ENCODE measurements around the gene FUT9.

Gene FUT9

DNA sequence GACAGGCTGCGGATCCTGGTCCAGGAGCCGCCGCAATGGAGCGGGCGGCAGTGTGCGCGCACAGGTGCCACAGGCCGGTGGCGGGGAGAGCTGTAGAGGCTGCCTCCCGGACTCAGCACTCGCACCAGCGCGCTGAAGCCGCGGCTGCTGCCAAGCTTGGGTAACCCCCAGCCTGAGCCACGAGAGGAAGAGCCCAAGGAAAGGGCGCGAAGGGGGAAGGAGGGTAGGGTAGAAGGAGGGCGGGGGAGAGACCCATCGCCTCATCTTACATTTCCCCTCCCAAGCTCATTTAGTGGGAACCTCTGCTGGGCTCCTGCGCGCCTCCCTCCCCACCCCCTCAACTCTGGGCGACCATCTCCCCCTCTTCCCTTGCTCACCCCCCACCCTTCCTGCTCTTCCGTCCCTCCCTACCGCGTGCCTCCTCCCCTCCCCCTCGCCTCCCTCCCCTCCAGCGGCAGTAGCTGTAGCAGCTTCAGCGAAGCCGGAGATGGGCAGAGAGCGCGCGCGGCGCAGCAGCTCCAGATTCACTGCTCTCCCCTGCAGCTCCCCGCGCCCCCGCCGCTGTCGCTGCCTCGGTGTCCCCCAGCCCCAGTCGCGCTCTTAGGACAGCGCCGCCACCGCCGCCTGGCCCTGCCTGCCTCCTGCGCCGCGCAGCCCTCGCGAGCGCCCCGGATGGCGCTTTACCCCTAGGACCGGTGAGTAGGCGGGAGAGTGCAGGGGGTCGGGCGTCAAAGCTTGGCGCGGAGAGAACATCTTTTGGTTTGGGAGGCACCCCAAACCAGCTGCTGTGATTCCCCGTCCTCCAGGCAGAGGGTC is at the start of gene FUT9:
Gene FUT9 (plus strand): TSS at position 457 of the 816 bp plus-strand sequence. CDS start 187,182 bp downstream, outside the sequence.
- no peak for DNase-seq (ENCODE audit: low read depth)

DNA sequence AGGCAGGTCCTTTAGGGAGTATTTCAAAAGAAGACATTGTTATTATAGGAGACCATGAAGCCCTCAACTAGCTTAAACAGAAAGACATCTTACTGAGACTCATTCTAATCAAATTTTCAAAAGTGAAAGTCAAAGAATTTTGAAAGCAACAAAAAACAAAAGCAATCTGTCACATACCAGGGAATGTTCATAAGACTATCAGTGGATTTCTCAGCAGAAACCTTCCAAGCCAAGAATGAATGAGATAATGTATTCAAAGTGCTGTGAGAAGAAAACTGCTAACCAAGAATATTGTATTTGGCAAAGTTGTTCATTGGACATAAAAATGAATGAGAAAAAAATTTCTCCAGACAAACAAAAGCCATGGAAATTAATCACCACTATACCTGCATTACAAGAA is 48.2 kb upstream of the FUT9 start:
- DNase-seq (ENCODE audit: low read depth) = no peak

DNA sequence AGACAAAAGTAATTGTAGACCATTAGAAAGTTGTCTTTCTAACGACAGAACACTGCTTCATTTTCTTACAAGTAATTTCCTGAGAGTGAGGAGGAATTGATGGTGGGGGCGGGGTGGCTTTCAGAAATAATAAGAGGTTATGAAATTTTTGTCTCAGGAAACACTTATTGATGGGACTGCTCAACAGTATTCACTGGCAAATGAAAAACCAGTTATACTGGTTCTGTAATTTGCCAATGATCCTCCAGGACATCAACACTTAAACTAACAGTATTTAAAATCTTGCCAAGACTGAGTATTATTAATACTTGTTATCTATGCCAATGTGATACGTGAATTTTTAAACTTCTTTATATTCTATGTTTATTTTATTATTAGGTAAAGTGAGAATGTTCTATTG is 41.8 kb upstream of the FUT9 start:
- no peak for DNase-seq (ENCODE audit: low read depth)

DNA sequence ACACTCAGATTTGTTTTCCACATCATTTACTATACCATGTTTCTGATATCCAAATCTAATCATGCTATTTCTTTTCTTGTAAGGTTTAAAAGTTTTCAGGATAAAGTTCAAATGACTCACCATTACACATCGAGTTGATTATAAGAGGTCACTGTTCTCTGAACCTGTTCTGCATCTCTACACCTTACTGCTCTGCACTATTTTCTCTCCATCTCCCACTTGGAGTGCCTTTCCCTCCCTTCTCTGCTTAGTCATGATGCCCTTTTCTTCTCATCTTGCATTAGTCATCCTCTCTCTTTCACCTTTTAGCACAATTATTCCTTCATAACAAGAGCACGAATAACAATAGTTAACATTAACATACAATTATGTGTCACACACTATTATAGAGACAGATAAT is 37.5 kb upstream of the FUT9 start:
- no peak for DNase-seq (ENCODE audit: low read depth)

DNA sequence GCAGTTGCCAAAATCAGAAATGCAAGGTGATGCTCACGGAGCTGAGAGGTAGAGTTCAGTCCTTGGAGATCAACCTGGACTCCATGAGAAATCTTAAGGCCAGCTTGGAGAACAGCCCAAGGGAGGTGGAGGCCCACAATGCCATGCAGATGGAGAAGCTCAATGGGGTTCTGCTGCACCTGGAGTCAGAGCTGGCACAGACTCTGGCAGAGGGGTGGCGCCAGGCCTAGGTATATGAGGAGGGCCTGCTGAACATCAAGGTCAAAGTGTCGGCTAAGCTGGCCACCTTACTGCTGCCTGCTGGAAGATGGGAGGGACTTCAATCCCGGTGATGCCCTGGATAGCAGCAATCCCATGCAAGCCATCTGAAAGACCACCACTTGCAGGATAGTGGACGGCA is 23.9 kb upstream of the FUT9 start:
- DNase-seq (ENCODE audit: low read depth) = no peak

DNA sequence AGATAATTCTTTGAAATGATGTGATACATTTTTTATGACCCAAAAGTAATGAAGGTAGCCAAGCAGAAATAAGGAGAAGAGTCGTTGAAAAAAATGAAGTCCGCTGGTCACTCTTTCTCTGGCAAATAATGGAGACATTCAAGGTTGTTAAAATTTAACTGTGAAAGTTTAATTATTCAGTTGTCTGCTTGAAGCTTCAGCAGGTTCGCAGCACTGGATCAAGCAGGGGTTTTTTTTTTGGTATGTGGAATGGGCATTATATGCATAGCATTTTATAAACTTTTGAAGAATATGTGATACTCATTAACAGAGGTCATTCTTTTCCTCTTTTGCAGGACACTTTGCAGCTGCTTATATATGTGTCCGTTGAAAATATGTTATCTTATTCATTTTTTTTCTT is 21.6 kb upstream of the FUT9 start:
- no peak for DNase-seq (ENCODE audit: low read depth)

DNA sequence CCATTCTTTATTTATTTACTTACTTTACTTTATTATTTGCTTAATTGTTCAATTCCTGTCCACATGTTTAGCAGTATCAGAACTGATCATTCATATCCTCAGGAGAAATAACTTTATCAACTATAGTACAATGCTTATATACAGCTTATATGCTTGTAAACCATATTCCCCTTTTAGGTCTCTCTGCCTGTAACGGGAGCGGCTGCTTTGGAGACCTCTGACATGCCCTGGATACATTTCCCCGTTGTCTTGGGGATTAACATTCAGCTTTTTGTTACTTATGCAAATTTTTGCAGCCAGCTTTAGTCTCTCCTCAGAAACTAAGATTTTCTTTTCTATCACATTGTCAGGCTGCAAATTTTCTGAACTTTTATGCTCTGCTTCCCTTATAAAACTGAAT is 17.6 kb upstream of the FUT9 start:
- no peak for DNase-seq (ENCODE audit: low read depth)

DNA sequence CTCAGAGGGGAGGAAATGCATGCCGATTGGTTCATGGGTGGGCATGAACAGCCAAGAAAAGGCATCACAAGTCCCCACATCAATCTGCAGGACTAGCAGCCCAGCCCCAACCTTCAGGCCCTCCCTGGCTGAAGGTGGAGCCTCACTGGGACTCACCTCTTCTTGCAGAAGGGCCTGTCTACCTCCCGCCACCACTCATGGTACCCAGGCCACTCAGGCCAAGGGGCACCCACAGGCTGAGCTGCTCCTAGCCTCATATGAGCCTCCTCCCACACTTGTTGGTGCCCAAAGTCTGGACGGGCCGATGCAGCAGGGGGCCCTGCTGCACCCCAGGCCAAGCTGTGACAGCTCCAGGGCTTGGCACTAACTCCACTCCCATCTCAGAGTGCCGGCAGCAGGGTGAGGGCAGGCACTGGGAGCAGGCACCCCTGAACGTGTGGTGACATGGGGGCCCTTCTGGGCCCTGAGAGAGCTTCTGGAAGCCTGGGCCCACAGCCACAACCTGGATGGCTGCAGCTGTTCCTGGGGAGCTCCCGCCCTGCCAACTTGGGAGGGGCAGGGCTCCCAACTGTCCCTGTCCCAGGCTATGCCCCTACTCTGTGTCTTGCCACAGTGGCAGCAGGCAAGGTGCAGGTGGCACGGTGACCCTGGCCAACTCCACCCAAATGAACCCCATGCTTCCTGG is 13.7 kb upstream of the FUT9 start:
- DNase-seq (ENCODE audit: low read depth) = no peak

DNA sequence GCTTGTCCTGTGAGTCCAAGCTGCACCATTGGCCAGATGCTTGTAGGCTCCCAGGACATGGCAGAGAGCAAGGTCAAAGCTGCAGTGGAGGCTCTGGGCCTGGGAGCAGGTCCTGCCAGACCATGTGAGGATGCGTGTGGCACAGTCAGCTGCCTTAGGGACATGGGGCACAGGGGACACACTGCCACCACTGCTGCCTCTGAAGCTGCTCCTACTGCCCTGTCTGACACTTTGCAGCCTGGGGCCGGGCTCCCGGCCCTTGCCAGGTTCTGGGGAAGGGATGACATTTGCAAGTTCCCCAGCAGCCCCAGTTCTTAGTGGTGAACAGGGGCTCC is 13.2 kb upstream of the FUT9 start:
- DNase-seq (ENCODE audit: low read depth) = no peak

DNA sequence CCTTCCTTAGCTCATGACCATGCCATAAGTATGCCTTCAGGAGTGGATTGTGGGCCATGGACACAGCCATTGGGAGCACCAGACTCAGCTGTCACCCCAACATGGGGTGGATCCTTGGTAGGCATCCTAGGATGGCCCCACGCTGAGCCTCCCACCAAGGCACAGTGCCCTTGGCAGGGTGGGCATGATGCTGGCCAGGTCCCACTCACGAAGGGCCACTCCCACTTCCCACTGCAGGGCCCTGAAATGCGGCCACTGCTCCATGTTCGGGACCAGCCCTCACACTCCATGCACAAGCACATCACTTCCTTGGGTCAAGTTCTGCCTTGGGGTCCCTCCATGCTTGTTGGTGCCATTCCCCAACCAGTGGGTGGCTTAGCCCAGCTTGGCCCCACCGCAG is 12.9 kb upstream of the FUT9 start:
- DNase-seq (ENCODE audit: low read depth) = no peak

DNA sequence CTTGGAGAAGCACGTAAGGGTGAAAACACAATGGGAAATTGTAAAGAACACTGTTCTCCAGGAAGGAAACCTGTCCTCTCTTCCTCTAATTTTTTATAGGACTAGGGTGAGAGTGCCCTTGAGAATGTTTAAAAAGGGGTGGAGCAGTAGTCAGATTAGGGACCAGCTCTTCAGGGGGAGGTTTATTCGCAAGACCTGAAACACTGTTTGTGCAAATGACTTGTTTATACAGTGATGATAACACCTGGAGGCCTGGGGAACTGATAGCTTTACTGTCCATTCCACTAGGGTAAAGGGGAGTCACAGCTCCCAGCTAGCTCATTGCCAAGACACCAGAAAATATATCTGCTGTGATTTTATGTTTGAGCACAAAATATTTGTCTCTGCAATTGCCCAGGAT is 8.1 kb upstream of the FUT9 start:
- no peak for DNase-seq (ENCODE audit: low read depth)

DNA sequence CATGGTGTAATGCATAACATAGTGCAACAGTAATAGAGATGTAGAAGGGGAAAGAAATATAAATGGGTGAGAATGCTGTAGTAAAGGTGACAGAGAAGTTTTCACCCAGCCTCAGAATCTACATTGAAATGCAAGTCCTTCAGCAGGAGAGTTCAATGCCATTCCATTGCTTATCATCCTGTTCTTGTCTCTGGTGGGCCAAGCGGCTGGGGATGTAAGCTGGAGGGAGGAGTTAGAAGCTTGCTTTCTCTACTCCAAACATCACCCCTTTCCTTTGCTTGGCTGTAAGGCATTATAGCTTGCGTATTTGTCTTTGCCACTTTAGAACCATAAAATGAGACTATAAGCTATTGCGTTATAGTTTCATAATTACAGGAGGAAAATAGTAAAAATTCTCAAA is 2.2 kb upstream of the FUT9 start:
- DNase-seq (ENCODE audit: low read depth) = no peak

DNA sequence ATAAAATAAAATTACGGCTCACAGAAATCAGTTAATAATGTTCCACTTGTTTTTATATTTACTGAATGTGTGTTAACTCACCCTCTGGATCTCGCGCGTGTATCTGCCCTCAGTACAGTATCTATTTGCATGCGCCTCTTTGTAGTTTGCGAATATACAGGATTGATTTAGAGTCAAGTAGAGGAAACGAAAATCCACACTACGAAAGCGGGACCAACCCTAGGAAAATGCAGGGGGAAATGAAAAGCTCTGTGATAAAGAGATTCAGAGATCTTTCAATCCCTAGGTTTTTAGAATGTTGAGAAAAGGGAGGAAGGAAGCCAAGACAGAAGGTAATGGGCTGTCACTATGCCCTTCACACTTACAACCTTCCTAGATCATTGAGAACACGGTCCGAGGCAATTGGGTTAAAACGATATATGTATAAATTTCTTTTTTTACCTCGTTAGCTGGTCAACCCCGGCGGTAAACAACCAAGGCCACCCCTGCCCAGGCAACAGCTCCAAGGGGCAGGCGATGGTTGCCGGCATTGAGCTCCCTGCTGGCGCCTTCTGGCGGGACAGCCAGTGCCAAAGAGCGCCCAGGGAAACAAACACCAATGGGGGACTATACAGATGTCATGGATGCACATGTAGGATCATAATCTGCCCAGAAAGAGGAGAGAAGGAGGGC is 792 bp upstream of the FUT9 start:
- no peak for DNase-seq (ENCODE audit: low read depth)

DNA sequence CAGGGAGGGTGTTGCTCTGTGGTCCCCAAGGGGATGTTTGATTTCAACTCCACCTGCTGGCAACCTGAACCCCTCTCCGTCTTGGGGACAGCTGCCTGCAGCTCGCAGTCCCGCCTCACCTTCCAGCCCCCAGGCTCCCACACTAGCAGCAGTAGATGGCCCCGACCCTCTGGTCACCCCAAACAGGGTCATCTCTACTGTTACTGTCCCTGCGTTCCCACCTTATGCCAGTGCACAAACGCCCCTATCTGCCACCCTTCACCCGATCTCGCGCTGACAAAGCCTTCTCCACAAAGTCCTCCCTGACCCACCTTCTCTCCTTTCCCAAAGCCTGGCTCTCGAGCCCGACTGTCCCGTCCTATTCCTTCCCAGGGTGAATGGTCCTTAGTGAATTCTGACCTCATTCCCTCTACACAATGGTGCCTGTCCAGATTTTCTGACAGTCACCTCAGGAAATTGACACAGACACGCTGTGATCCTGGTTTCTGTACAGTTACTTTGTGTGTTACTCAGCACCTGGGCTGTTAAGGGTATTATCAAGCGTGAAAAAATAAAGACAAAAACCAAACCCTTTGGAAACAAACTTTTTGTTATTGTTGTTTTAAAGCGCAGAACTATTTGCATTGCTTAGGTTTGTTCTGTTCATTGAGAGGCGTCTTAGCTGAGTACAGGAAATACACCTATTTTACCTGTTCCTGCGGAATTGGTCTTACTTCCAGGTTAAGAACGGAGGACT is 728 bp downstream of the FUT9 start:
- DNase-seq (ENCODE audit: low read depth) = no peak

DNA sequence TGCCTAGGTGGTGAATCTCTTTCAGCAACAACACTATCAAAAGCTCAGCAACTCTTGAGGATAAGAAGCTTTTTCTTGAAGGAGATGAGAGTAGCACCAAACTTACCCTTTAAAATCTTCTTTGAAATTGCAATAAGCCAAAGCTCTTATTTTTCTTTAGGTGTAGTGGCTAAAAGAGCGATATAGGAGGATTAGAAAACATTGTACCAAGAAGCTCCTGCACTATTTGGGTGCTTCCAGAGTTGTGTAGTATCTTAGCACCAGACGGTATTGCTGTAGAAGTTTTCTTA is 1.2 kb downstream of the FUT9 start:
- DNase-seq (ENCODE audit: low read depth) = no peak

DNA sequence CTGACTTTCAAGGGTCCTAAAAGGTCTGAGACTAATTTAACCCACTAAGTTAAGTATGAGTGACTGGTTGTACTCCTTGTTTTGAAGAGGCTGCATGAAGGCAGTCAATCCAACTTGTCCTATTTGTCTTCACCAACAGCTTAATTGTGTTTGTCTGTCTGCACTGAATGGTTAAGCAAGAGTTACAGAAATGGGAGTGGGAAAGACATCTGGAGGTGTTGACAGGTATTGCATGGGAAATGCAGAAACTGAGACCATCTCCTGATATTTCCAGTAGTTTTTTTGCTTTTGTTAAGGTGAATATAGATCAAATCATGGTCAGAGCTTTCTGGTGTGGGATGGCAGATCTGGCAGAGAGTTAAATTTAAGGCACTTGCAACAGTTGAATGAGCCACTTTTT is 6.5 kb downstream of the FUT9 start:
- no peak for DNase-seq (ENCODE audit: low read depth)

DNA sequence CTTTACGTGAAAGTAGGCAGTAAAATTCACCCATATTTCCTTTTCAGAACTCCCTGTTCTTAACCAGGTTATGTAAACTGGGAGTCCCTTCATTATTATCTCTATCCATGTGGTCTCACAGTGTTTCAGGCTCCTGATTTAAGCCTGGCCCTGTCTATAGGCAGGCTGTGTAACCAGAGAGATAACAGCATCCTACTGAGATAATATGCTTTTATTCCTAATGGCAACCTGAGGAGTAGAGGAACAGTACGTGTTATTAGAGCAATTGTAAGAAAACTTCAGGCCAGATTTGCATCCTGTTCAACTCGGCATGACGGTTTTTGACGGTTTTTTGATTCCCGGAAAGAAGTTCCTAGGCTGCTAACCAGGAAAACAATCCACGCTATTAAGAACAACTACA is 16.9 kb downstream of the FUT9 start:
- DNase-seq (ENCODE audit: low read depth) = no peak

DNA sequence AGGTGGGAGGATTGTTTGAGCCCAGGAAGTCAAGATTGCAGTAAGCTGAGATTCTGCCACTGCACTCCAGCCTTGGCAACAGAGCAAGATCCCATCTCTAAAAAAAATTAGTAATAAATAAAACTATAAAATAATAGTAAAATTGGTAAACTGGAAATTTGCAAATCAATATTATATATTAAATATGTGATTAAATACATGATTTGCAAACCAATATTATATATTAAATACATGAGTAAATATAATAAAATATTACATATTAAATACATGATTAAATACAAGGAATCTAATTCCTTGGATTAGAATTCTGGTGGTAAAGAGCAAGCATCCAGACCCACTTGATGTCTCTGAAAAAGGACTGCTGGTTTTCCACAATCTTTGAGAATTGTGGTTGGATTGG is 35.8 kb downstream of the FUT9 start:
- no peak for DNase-seq (ENCODE audit: low read depth)

DNA sequence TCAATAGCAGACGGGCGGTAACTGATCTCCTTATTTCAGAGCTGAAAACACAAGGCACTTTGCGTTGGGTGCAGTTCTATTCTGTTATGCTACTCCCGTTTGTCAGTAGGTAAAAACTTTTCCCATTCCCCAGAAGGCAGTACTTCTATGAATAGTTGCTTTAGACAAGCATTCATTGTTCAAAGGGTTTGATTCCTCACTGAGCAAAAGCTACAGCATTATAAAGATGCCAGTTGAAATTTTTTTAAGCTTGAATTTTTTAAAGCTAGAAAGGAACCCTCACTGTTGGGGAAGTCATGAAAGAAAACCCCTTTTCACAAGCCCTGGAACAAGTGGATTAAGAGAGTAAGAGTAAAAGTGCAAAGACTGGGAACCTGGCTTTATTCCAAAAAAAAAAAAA is 42.3 kb downstream of the FUT9 start:
- DNase-seq (ENCODE audit: low read depth) = no peak

DNA sequence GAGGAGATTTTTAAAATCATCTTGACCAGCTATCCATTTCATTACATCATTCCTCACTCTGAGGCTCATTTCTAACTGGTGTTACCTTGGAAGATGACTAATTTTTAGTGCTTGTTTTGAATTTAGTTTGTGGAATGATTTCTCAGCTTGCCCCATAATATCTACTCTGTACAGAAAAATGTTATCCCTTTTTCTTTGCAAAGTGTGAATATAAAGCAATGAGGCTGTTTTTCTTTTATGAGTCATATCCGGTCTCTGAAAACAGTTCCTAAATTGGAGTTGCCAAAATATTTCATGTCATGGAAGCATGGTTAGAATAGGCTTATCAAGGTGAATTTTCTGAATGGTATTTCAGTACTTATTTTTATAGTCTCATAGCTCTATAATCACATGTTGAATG is 43.8 kb downstream of the FUT9 start:
- no peak for DNase-seq (ENCODE audit: low read depth)

DNA sequence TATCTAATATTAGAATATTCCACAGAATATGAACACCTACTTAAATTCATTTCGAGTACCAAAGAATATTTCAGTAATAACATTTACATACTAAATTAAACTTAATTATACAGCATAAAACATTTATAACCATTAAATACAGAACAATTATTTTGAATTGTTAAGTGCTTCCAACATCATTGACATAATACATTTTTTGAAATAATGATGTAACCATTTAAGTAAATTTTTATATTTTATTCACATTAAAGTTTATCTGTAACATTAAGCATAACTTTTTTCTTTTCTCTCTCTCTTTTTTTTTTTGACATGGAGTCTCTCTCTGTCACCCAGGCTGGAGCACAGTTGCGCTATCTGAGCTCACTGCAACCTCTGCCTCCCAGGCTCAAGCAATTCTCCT is 44.5 kb downstream of the FUT9 start:
- no peak for DNase-seq (ENCODE audit: low read depth)

DNA sequence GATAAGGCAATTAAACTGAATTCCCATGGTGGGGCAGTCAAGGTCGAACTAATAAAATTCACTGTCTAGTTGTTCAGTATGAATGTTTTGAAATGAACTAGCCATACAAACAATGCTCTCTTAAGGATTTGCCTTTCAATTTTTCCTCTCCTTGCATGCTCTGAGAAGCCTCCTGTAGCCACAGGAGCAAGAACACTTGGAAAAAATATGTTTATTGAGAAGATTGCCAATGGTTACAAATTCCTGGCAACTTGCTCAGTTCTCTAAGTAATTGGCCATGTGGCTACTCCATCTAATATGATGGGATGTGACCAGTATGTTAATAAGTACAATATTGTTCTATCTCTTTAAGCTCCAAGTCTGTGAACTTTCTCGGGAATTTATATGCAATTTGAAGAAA is 49.4 kb downstream of the FUT9 start:
- no peak for DNase-seq (ENCODE audit: low read depth)

DNA sequence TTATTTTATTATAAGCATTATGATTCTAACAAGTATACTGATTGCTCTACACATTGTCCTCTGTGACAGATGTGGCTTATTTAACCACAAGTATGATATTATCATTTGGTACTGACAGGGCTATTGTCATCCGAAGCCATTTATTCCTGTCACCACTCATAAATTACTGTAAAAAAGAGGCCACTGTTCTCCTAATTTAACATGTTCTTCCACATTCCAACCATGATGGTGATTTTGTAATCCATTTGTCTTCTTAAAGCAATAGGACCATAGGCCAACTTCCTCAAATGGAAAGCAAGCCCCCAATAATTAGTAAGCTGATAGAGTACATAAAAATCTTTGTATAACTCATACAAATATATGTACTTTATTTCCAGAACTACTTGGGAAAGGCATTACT is 50.6 kb downstream of the FUT9 start:
- DNase-seq (ENCODE audit: low read depth) = no peak

All from CMK (cell line).